K562 (cell line): ENCODE data around the gene ADD3. TPM values are rescaled to one million over a fixed set of nuclear protein-coding genes. Genes with fewer than 3 reads are reported as not detected.

Experiments used
- ATAC-seq: fragments of 200-7000 bp; cut with Tn5 transposase; 3 replicates; pipeline ENCODE4 v1.9.1; 2020; ENCODE audit warnings: moderate library complexity
- BruUV-seq: library from RNA; stranded (reverse); fragments of 400-500 nt; replicated peaks from 2 replicates; lab custom pipeline; 2021; lab: Mats Ljungman, UMichigan
- CTCF ChIA-PET: fragments of 300-600 bp; formaldehyde crosslinking; extraction: SDS; loops from one replicate; lab custom pipeline; 2021; ENCODE audit warnings: low intra/inter-chr PET ratio; lab: Yijun Ruan, JAX
- POLR2A ChIA-PET: fragments of 300-600, 350-650 bp; sonication (Branson Sonifier 250); formaldehyde crosslinking; extraction: SDS; loops from one replicate; lab custom pipeline; 2021; ENCODE audit warnings: antibody characterized with exemption, inconsistent platforms; lab: Yijun Ruan, JAX
- DNase-seq, 4 experiments: peaks; one replicate each; pipeline versions ENCODE4 v3.0.0 to v3.0.0-alpha.2; 2011 to 2018; ENCODE audit warnings: low spot score in 3 of 4, mixed read lengths in 3 of 4; ENCODE audit errors: extremely low read depth in 1 of 4
- FAIRE-seq: peaks from 2 replicates; lab custom pipeline; 2011; peaks lifted over from hg19 to GRCh38; lab: Jason Lieb, UNC
- H2AFZ ChIP-seq: 2 replicates; pipeline ENCODE4 v1.6.0; 2011; ENCODE audit warnings: low read depth, low read length, control low read depth, inconsistent platforms
- H3K27ac ChIP-seq: fragments of 200-600 bp; 3 replicates; pipeline ENCODE4 v1.8.0; 2011; ENCODE audit warnings: low read depth, mild to moderate bottlenecking, control low read depth, inconsistent platforms, low read length, moderate library complexity, mixed read lengths; ENCODE audit errors: extremely low read depth
- H3K27me3 ChIP-seq, 2 experiments: fragments of 300-600 bp in 1 of 2; 2 replicates in 1 of 2; 3 replicates in 1 of 2; pipeline versions ENCODE4 v1.6.0 to v1.8.0; 2011; ENCODE audit warnings: inconsistent platforms in 2 of 2, low read length in 2 of 2, mild to moderate bottlenecking in 1 of 2, mixed read lengths in 1 of 2, moderate library complexity in 1 of 2; ENCODE audit not compliant: control insufficient read depth in 2 of 2, insufficient read depth in 2 of 2
- H3K36me3 ChIP-seq: fragments of 300-600 bp; 3 replicates; pipeline ENCODE4 v1.8.0; 2011; ENCODE audit warnings: mild to moderate bottlenecking, low read length, inconsistent platforms; ENCODE audit not compliant: control insufficient read depth, insufficient read depth
- H3K4me1 ChIP-seq, 2 experiments: fragments of 200-600 bp in 1 of 2; replicated peaks in 1 of 2; 2 replicates in 1 of 2; 3 replicates in 1 of 2; pipeline versions ENCODE4 v1.5.1 to v1.8.0; 2011; ENCODE audit warnings: inconsistent platforms in 2 of 2, low read length in 2 of 2, mild to moderate bottlenecking in 1 of 2, mixed read lengths in 1 of 2, moderate library complexity in 1 of 2; ENCODE audit not compliant: control insufficient read depth in 2 of 2, insufficient read depth in 2 of 2
- H3K4me2 ChIP-seq: 2 replicates; pipeline ENCODE4 v1.6.1; 2011; ENCODE audit warnings: low read length, control low read depth, inconsistent platforms, mixed read lengths; ENCODE audit not compliant: insufficient read depth
- H3K4me3 ChIP-seq: fragments of 200-600 bp; sonication (generic), shearing (Covaris generic); 2 replicates; pipeline ENCODE4 v1.5.1; 2016; ENCODE audit warnings: control low read depth, inconsistent platforms
- H3K79me2 ChIP-seq: fragments of 200-600 bp; 3 replicates; pipeline ENCODE4 v1.8.0; 2011; ENCODE audit warnings: low read length, inconsistent platforms; ENCODE audit not compliant: control insufficient read depth, insufficient read depth
- H3K9ac ChIP-seq, 2 experiments: 2 replicates each; pipeline versions ENCODE4 v1.6.0 to v1.6.1; 2011; ENCODE audit warnings: low read depth in 2 of 2, low read length in 2 of 2, control low read depth in 1 of 2, inconsistent platforms in 1 of 2, mild to moderate bottlenecking in 1 of 2, mixed read lengths in 1 of 2; ENCODE audit not compliant: insufficient read depth in 1 of 2
- H3K9me1 ChIP-seq: one replicate; pipeline ENCODE4 v1.6.0; 2011; ENCODE audit warnings: inconsistent platforms, mild to moderate bottlenecking, low read length, moderate library complexity; ENCODE audit not compliant: control insufficient read depth, insufficient read depth
- H3K9me3 ChIP-seq: replicated peaks from 2 replicates; pipeline ENCODE4 v1.5.1; 2011; ENCODE audit warnings: low read depth, low read length, inconsistent platforms; ENCODE audit not compliant: control insufficient read depth, insufficient read depth
- H4K20me1 ChIP-seq: replicated peaks from 2 replicates; pipeline ENCODE4 v1.6.1; 2011; ENCODE audit warnings: low read length, inconsistent platforms, mixed read lengths; ENCODE audit not compliant: control insufficient read depth, insufficient read depth
- CEBPB ChIP-seq: fragments of 450-650 bp; IDR thresholded peaks from 2 replicates; pipeline ENCODE4 v1.6.1; 2016; ENCODE audit warnings: missing genetic modification characterization, missing compliant biosample characterization
- EGR1 ChIP-seq: fragments of 450-650 bp; conservative IDR thresholded peaks from 2 replicates; pipeline ENCODE4 v1.6.1; 2017; ENCODE audit warnings: mild to moderate bottlenecking
- ETV1 ChIP-seq: fragments of 450-650 bp; conservative IDR thresholded peaks from 2 replicates; pipeline ENCODE4 v1.6.1; 2016; ENCODE audit warnings: missing genetic modification characterization, control low read depth, low read depth, missing compliant biosample characterization
- HDAC1 ChIP-seq, 2 experiments: fragments of 450-650 bp; IDR thresholded peaks; 2 replicates each; pipeline ENCODE4 v1.6.1; 2016 to 2017; ENCODE audit warnings: inconsistent platforms in 1 of 2, mild to moderate bottlenecking in 1 of 2, moderate library complexity in 1 of 2
- HES1 ChIP-seq: fragments of 450-650 bp; IDR thresholded peaks from 2 replicates; pipeline ENCODE4 v1.6.1; 2016; ENCODE audit warnings: low read depth, mild to moderate bottlenecking, moderate library complexity
- ID3 ChIP-seq, 2 experiments: fragments of 250-450 bp in 1 of 2; fragments of 450-650 bp in 1 of 2; sonication (Bioruptor Pico) in 1 of 2; IDR thresholded peaks; 2 replicates each; pipeline versions ENCODE4 v1.6.1 to v1.8.0; 2016 to 2021; ENCODE audit warnings: mild to moderate bottlenecking in 2 of 2, moderate library complexity in 2 of 2, missing compliant biosample characterization in 1 of 2, missing genetic modification characterization in 1 of 2
- MEF2D ChIP-seq: conservative IDR thresholded peaks from 2 replicates; pipeline ENCODE4 v1.6.1; 2016; ENCODE audit warnings: low read depth, missing genetic modification characterization, missing compliant biosample characterization
- SETDB1 ChIP-seq: IDR thresholded peaks from one replicate; pipeline ENCODE4 v1.6.1; 2012; ENCODE audit warnings: low read length, control low read depth, inconsistent platforms
- SUPT5H ChIP-seq: fragments of 450-650 bp; IDR thresholded peaks from 2 replicates; pipeline ENCODE4 v1.6.1; 2016
- U2AF1 ChIP-seq: fragments of 200-400 bp; formaldehyde crosslinking; optimal IDR thresholded peaks from 2 replicates; pipeline ENCODE3; 2017; ENCODE audit warnings: mild to moderate bottlenecking, low read depth, low read length, moderate library complexity
- WHSC1 ChIP-seq: IDR thresholded peaks from one replicate; pipeline ENCODE4 v1.6.1; 2012; ENCODE audit warnings: low read length, control low read depth, inconsistent platforms
- ZBTB2 ChIP-seq: fragments of 450-650 bp; IDR thresholded peaks from 2 replicates; pipeline ENCODE4 v1.6.1; 2016; ENCODE audit warnings: antibody characterized with exemption
- ZNF253 ChIP-seq: fragments of 250-450 bp; sonication (Bioruptor Pico); conservative IDR thresholded peaks from 2 replicates; pipeline ENCODE4 v1.6.1; 2021; ENCODE audit warnings: mild to moderate bottlenecking
- ZNF274 ChIP-seq: IDR thresholded peaks from 2 replicates; pipeline ENCODE4 v1.6.1; 2011; ENCODE audit warnings: low read depth, mild to moderate bottlenecking, low read length, moderate library complexity, borderline replicate concordance
- WGBS: fragments of 100-300 bp; shearing (Covaris generic); methylation state at CpG from one replicate; pipeline ENCODE4 v1.1.6; 2016; ENCODE audit warnings: low coverage, mixed read lengths; ENCODE audit not compliant: insufficient coverage; ENCODE audit errors: missing lambda C conversion rate; 5-methylcytosine and 5-hydroxymethylcytosine counted together
- in situ Hi-C: fragments of 300-500 bp; cut with MboI; formaldehyde crosslinking; loops from 4 replicates; pipeline ENCODE4 v1.15.0; 2018; ENCODE audit warnings: inconsistent platforms, mixed read lengths
- intact Hi-C: fragments of 100-400 bp; cut with micrococcal nuclease; formaldehyde crosslinking; loops from 2 replicates; pipeline ENCODE4 v1.14.2; 2022
- polyA plus RNA-seq, 8 experiments: library from polyadenylated mRNA; depleted of rRNA in 4 of 8; stranded (reverse) in 5 of 8; unstranded in 3 of 8; fragments of >200 nt; fragmentation: Nextera tagmentation in 2 of 8; fragmentation: Illumina TruSeq in 1 of 8; extraction: Ambion mirVana in 2 of 8; extraction: Trizol in 1 of 8; gene quantifications; 2 replicates each; pipeline versions ENCODE4 v1.2.1 to v1.2.3, GENCODE V29; 2011 to 2014; ENCODE audit warnings: inconsistent platforms in 1 of 8, missing spikeins in 1 of 8
- total RNA-seq, 7 experiments: library from RNA; depleted of rRNA in 6 of 7; stranded (reverse); fragments of >200 nt in 6 of 7; fragmentation: Illumina TruSeq in 2 of 7; extraction: Trizol in 2 of 7; gene quantifications; 2 replicates each; pipeline versions ENCODE4 v1.2.1 to v1.2.3, GENCODE V29; 2011 to 2021; ENCODE audit warnings: low replicate concordance in 1 of 7

Gene ADD3
- total and polyA plus RNA-seq, 9 of the 15 experiments (the other 6 are each of a cell fraction or from before 2014, with no cell fraction given), result 13.2 to 125 (median 31.7) TPM

- TF ChIP-seq ETV1 (tag), result no peak
- no peak for TF ChIP-seq U2AF1
- TF ChIP-seq MEF2D (tag), result no peak
- no peak for TF ChIP-seq ZBTB2
- no peak for TF ChIP-seq WHSC1
- TF ChIP-seq EGR1, result no peak
- TF ChIP-seq ZNF274, result no peak
- no peak for TF ChIP-seq HES1
- TF ChIP-seq ZNF253 (CRISPR knock-in tag), result no peak
Observed at GRCh38 chr10:109982123-109982522, 25.7 kb upstream of the ADD3 start (continued).

GRCh38 chr10:109982812-109983211 is 25.0 kb upstream of the ADD3 start:
- H3K27me3 ChIP-seq, result no peaks in the 10 kb centered on the region
- no peaks in the 10 kb centered on the region for H3K36me3 ChIP-seq
- H3K9ac ChIP-seq, result peak overlapping the region in 1 of 2 experiments; percentile 53; a peak in 2 of 4 replicates
- no peaks in the 10 kb centered on the region for H3K9me1 ChIP-seq
- peak overlapping the region; percentile 68; the same call in 1 of the 2 replicates for H3K4me2 ChIP-seq
- intact Hi-C loops, result no loop called here
- DNase-seq, result no peak
- no peak overlapping the region for H3K4me3 ChIP-seq
- H4K20me1 ChIP-seq, result no peaks in the 10 kb centered on the region
- TF ChIP-seq CEBPB (tag), result 0 out of 2 replicates have a peak, but pooled peaks have one; percentile 36
- no peak for TF ChIP-seq ID3 (CRISPR knock-in tag; IDR thresholded peaks at IDR 0.05)
- no peak for TF ChIP-seq ID3 (tag; IDR thresholded peaks at IDR 0.05)
- TF ChIP-seq SUPT5H, result no peak
- no peak for TF ChIP-seq SETDB1
- no peak for TF ChIP-seq HDAC1 (IDR thresholded peaks at IDR 0.05)
- H3K4me1 ChIP-seq, result peaks cover 8 to 28% of the 10 kb centered on the region in 2 experiments; a peak in 4 of 5 replicates
- no peak for ATAC-seq
- in situ Hi-C loops, result no loop called here
- H2AFZ ChIP-seq, result peak overlapping the region; percentile 76
- peak overlapping the region; percentile 69 for H3K27ac ChIP-seq
- no peaks in the 10 kb centered on the region for H3K9me3 ChIP-seq
- CTCF ChIA-PET, result no interaction called here
- BruUV-seq, result no TSS peak
- peak; percentile 48 for FAIRE-seq
- POLR2A ChIA-PET, result interaction anchor here (0.7 to 1.7 kb wide), 4 partner anchors 10 to 29 kb away, joined by 3 to 10 read pairs (median 5); partner anchors contain the start of gene ADD3
- 33% methylated on average over 1 of the region's 1 CpG for WGBS
- H3K79me2 ChIP-seq, result no peaks in the 10 kb centered on the region
